NCI-H2171 treated with DMSO at 0.1 percent for 48 hours (cell line): Measurements from ENCODE around the gene PAX6.

Source experiments
- DNase-seq: peaks from one replicate; lab custom pipeline; 2025; lab: John Stamatoyannopoulos, UW

Gene PAX6

DNA sequence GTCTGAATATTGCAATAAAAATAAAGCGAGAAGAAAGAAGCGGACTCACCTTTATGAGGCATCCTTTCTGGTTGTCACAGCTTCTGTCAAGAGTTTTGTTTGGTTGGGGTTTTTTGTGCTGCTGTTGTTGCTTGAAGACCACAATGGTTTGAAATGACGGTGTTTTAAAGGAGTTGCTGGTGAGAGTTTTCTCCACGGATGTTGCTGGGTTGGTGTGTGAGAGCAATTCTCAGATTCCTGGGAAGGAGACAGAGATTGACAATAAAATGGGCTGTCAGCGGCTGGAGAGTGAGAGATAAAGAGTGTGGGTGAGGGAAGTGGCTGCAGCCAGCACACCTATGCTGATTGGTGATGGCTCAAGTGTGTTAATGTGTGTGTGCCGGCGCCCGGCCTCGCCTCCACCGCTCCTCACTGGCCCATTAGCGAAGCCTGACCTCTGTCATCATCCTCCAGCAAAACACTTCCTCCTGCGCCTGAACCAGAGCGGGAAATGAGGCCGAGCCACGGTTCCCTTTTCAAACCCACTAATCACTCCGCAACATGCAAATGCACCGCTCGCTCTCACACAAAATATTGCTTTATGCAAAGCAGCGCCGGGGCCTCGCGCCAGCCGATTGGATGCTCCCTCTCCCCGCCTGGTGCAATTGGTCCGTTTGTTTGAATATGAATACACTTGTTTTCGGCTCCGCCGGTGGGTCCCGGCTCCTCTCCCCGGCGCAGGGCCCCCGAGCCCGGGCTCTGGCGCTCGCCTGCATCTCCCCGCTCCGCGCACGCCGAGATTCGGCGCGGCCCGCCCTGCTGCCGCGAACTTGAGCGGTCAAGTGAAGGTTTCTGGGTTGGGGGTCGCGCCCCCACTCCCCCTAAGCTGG lies at the start of gene PAX6:
Gene PAX6, minus strand, starts transcription at position 544 of the 869 bp plus-strand sequence. CDS start 4,911 bp downstream, outside the sequence.
- DNase-seq = peak; percentile 100

- no peak for DNase-seq
Observed at GRCh38 chr11:31860391-31860790, 49.3 kb upstream of the PAX6 start.

GRCh38 chr11:31856248-31856647 lies 45.1 kb upstream of the PAX6 start:
- DNase-seq = no peak

DNA sequence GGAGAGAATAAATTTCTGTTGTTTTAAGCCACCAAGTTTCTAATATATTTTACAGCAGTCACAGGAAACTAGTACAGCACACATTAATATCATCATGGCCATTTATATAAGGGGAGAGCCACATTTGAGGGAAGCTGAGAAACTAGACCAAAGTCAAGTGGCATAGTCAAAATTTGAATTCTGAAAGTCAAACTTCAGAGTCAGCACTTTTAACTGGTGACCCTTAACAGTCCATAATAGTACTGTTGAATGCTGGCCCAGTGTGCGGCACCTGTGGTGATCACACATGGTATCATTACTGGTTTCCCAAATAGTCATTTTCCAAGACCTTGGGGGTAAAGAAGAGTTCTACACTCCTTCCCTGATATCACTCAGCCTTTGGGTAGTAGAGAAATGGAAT lies 44.3 kb upstream of the PAX6 start:
- DNase-seq = no peak

DNA sequence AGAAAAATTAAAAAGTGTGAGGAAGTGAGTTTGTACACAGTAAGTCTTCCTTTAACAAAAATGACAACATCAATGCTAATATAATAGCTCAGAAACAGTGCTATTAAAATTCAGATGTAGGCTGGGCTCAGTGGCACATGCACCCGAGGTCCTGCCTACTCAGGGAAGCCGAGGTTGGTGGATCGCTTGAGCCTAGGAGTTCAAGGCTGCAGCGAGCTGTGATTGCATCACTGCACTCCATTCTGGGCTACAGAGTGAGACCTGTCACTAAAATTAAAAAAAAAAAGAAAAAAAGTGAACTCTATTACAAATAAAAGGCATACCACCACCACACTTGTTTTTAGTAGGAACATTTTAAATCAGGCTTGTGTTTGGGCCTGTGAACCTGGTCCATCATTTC lies 39.2 kb upstream of the PAX6 start:
- no peak for DNase-seq

DNA sequence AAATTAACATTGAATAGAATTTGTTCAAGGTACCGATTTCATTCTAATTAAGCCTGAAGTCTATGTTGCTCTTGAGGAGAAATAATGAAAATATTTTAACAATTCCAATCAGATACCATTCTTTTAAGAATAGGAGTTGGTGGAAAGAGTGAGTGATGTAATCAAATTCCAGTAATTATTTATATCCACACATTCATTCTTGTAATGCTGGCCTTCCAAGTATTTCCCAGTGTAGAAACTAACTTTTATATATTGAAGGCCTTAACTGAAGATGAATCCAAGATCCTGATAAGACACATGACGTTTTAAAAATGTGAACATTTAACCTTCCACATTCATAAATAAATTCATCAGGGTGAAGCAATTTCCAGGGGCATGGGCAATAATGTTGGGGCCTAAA lies 36.6 kb upstream of the PAX6 start:
- no peak for DNase-seq

DNA sequence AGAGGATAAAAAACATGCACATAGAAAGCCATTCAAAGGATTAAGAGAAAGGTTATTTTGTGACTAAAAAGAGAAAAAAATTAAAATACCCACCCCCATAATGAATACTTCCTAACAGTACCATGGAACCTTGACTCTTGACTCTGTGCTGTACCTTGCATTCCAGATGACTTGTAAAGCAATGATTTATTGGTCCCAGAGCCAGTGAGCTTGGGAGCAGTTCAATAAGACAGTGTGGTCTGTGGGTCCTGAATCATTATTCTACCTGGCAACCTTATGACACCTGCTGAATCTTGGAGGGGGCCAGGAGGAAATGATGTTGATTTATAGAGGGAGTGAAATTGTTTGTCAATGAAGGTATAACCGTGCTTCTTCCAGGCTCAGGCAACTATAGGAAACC lies 34.2 kb upstream of the PAX6 start:
- no peak for DNase-seq

DNA sequence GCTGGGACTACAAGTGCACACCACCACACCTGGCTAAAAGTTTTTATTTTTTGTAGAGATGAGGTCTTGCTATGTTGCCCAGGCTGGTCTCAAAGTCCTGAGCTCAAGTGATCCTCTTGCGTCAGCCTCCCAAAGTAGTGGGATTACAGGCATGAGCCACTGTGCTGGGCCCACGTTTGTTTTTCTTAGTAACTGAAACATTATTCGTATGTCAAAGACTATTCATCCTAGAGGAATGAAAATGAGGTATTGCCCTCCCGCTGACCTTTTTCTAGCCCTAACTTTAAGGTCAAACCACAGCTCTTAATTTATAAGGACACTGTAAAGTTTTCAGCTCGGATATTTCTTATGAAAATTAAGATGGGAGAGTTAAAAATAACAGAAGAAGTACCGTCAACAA lies 33.2 kb upstream of the PAX6 start:
- DNase-seq = no peak

DNA sequence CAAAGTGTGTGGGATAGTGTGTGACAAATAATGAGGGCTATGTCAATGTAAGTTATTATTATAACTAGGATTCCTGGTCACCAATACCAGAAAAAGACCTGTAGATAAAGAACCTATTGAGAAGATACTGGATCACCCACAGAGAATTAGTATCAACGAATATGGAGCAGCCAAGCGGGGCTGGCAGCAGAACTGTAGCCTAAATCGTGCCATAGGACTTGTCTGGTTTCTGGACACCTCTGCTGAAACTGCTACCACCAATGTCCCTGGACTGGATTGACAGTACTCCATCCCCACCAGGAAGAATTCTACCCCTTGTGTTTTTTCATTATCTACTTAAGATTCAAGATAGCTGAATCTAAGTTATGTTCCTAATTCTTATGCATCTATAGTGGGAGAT lies 30.3 kb upstream of the PAX6 start:
- no peak for DNase-seq

- DNase-seq = no peak
Observed at GRCh38 chr11:31834237-31834636, 23.1 kb upstream of the PAX6 start.

DNA sequence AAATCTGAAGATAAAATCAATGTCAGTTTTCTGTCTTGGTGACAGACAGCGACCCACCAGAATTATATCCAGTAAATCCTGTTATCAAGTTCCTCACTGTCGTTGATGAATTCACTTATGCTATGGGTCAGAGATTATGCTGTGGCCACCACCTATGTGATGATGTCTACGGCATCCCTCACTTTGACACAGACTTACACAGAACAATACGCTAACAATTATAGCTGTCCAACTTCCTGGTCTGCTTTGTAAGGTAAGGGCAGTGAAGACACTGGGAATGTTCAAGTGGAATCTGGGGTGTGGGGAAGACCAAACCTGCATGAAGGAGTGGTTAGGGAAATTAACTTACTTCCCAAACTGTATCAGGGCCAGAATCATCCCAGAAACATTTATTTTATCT lies 19.3 kb upstream of the PAX6 start:
- no peak for DNase-seq

GRCh38 chr11:31828217-31828616 lies 17.1 kb upstream of the PAX6 start:
- DNase-seq = no peak

DNA sequence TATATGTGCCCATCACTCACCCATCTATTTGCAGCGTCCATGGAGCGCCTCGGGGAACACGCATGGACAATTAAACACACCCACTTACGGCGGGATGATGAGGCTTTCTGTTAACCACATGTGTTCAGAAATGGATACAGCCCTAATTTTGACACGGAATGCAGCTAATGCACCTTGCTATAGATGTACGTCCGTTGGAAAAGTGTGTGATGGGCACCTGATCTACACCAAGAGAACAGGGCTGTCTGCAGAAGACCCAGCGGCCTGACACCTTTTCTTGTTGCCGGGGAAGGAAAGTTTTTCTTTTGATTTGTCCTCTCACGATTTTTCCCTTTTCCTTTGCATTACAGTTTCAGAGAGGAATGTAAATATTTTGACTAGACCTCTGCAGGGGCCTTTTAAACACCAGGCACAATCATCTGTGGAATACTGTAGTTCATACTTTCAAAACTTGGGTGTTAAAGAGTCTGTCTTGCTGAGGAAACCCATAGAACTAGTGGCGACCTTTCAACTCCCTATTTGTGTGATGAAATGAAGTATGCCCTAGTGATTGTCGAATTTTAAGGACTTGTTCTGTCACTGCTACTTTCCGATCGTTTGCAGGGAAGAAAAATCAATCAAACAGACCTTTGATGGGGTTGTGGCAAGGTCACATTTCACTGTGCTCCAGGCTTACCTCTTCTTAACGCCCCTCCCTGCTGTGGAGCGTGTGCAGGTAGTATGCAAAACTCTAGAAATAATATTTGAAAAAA lies 16.5 kb upstream of the PAX6 start:
- DNase-seq = peak; percentile 15

DNA sequence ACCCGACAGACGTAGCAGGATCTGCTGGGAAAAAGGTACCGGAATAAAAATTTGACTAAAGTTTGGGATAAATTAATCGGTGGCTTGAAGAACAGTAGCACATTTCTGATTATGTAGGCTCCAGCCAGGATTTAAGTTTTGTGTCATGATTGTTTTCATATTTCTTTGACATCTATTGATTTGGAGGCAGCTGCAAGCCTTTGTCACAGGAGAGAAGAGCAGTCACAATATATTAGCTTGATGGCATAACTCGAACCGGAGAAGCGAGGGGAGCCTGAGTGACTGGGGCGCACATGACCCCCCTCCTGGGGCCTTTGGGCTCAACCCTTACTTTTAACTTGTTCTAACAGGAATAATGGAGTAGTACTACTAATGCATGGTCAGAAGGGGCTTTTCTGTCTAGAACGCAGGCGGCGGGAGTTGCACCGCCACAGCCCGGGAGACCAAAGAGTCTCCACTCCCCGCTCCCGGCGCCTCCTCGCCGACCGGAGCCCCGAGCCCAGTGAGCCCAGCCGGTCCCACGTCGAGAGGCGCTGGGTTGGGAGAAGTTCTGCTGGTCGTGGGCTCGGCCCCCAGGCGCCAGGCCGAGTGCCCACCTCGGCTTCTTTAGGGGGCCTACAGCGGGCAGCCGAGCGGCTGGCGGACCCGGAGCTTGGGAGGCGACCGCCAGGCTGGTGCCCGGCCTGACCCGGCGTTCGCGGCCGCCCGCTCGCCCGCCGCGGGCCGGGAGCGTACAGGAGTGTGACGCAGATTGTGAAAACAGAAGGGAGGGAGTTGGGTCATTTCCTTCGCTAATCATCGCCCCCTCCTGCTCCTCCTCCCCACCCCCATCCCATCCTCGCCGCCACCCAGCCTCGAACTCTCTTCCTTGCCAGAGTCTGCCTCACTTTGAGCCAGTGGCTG lies 15.7 kb upstream of the PAX6 start:
- no peak for DNase-seq

DNA sequence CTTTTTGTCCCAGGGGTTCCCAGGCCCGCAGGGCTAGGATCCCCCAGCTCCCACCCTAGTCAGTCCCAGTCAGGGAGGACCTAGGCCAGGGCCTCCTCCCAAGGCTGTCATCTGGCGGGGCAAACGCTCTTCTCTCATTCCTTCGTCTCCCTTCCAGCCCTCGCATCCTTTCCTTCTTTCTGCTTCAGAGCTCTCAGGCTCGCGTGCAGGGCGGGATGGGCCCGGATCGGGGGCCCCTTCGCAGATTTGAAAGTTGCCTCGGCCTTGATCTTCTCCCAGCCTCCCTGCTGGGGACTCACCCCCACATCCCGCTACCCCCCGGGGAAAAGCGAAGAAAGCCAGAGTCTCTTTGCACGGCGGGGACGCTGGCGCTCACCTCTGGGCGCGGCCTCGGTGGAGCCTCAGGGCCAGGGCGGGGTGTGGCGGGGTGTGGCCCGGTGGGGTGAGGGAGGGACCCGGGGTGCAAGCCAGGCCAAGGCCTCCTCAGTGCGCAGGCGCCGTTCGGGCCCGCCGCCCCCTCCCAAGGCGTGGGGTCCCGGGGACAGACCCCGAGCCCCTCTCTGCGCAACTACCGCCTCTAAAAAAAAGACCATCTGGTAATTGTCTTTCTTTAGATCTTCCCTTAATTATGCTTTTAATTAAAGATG lies 14.8 kb upstream of the PAX6 start:
- DNase-seq = no peak

DNA sequence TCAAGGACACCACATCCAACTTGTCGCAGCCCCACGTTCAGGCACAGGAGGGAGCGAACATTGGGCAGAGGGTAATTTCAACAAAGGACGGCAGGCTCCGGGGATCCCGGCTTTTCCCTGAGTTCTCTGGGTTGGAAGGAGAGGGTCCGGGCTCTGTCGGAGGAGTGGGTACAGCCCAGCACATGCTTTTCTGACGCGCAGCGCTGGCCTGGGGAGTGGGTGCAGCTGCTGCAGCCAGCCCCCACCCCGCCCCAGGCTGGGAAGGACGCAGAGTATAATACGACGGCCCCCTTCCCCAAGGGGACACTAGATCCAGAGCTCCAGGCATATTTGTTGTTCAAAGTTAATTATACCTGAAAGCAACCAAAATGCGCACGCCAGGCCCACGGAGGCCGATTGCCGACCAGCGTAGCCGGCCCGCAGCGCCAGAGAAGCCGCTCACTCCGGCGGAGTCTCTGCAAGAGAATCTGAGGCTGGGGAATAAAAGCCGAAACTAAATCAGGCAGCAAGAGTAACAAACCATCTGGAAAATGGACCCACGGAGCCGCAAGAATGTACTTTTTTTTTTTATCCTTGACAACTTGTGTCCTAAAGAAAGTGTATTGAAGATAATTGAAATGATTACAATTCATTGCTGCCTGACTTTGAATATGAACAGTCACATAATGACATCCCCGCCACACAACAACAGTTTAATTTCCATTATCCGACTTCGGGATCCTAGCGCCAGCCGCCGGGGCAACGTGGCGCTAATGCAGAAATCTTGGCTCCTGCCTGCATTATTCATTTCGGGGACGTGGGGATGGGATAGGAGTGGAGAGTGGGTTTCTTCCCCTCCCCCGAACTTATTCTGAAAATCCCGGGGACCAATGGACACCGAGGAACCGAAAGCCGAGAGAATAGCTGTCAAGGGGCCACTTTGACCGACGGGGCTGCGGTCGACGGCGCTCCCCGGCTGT lies 14.0 kb upstream of the PAX6 start:
- no peak for DNase-seq

DNA sequence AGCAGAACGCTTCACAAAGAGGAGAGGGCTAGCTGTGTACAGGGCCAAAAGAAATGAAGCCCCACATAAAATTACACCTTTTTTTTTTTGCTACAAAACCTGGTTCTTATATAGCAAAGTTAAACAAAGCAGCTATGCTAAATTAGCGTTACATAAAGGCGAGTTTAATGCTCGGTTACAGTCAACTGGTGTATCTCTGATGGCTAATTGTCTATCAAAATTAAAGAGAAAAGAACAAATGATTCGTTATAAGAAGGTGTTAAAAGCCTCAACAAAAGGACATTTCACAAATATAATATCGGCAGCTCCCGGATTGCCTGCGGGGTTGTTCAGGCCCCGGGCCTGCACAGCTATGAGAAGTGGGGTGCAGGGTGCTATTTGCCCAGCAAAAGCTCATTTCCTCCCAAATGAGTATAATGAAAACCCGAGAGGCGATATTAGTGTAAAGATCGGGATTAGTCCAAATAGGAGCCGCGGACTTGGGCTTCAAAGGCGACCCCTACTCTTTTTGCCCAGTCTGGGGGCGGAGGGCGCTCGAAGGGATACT lies 13.3 kb upstream of the PAX6 start:
- no peak for DNase-seq

- DNase-seq = no peak
Observed at GRCh38 chr11:31823644-31824331, 12.7 kb upstream of the PAX6 start.

GRCh38 chr11:31822927-31823643 lies 12.0 kb upstream of the PAX6 start:
- DNase-seq = no peak
